Measurements from ENCODE around the gene NPFFR1. TPM values are rescaled to one million over a fixed set of nuclear protein-coding genes. Genes with fewer than 3 reads are reported as not detected.
A peak's percentile ranks its signal among the peaks of the same experiment; 100 is the strongest.
"Not testable (repeated sequence)": the region's sequence is repeated elsewhere in the genome, so short reads cannot be mapped to it uniquely, and the experiment has no call there.

Gene NPFFR1
- total RNA-seq, 1 donor from 2014 or later, result not detected

DNA sequence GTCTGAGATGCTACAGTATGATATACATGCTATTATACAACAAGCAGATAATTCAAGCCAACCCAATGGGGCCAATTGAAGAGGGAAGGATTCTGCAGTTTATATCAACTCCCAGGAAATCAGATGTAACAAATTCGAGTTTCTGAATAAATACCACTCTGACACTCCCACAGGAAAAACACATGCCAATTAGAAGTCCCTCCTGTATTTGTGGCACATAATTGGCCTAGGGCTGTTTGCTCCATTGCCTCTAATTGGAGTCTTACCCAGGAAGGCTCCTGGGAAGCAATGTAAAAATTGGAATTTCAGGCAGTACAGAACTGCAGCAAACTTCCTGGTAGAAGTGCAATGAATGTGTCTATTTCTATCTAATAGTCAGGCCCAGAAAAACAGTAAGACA lies 55.3 kb downstream of the NPFFR1 start:
- H3K4me1 Mint-ChIP-seq (ENCODE audit: low read depth), result peaks cover 30% of the 10 kb centered on the region

GRCh38 chr10:70227548-70228320 lies 56.1 kb downstream of the NPFFR1 start:
- Mint-ChIP-seq H3K36me3 (ENCODE audit: low read depth) (peaks cover 7% of the 10 kb centered on the region), H3K4me1 (ENCODE audit: low read depth) (peaks cover 31% of the 10 kb centered on the region), H3K4me3 (ENCODE audit: unreplicated experiment) (no peak overlapping the region), H3K9me3 (ENCODE audit: low read depth) (no peaks in the 10 kb centered on the region), H3K27me3 (ENCODE audit: low read depth) (no peaks in the 10 kb centered on the region), H3K27ac (ENCODE audit: unreplicated experiment) (peak overlapping the region; percentile 32)
- no peak for DNase-seq (ENCODE audit: low spot score)
- no peak for TF ChIP-seq CTCF (IDR thresholded peaks at IDR 0.05)

More for the DNA sequence above, 55.3 kb downstream of the NPFFR1 start:
- no peak overlapping the region for H3K27ac Mint-ChIP-seq (ENCODE audit: unreplicated experiment)
- H3K9me3 Mint-ChIP-seq (ENCODE audit: low read depth), result no peaks in the 10 kb centered on the region
- no peak overlapping the region for H3K4me3 Mint-ChIP-seq (ENCODE audit: unreplicated experiment)
- peaks cover 7% of the 10 kb centered on the region for H3K36me3 Mint-ChIP-seq (ENCODE audit: low read depth)
- no peaks in the 10 kb centered on the region for H3K27me3 Mint-ChIP-seq (ENCODE audit: low read depth)
- no peak for TF ChIP-seq CTCF (IDR thresholded peaks at IDR 0.05)
- no peak for DNase-seq (ENCODE audit: low spot score)

DNA sequence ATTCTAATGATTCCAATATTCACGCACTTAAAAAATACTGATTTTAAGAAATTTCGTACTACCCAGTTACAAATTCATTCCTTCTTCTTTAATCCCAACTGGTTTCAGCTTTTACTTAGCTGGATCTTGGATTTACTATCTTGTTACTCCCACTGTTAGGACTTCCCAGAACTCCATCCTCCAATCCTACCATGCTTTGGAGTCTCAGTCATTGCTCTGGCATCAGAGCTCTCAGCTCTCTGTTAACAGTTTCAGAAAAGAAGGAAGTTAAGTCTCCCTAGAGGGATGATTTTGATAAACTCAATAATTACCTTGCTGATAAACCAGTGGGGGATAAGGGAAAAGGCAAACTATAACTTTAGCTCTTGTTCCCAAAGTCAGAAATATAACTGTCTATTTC lies 60.1 kb downstream of the NPFFR1 start:
- Mint-ChIP-seq H3K4me1 (ENCODE audit: low read depth) (peaks cover 23% of the 10 kb centered on the region), H3K27ac (ENCODE audit: unreplicated experiment) (no peak overlapping the region), H3K27me3 (ENCODE audit: low read depth) (no peaks in the 10 kb centered on the region), H3K9me3 (ENCODE audit: low read depth) (no peaks in the 10 kb centered on the region), H3K36me3 (ENCODE audit: low read depth) (peaks cover 2% of the 10 kb centered on the region), H3K4me3 (ENCODE audit: unreplicated experiment) (no peak overlapping the region)
- DNase-seq (ENCODE audit: low spot score), result no peak
- no peak for TF ChIP-seq CTCF (IDR thresholded peaks at IDR 0.05)

GRCh38 chr10:70222811-70223447 lies 60.9 kb downstream of the NPFFR1 start:
- not testable (repeated sequence) for H3K27ac Mint-ChIP-seq (ENCODE audit: unreplicated experiment); H3K4me3 Mint-ChIP-seq (ENCODE audit: unreplicated experiment); H3K27me3 Mint-ChIP-seq (ENCODE audit: low read depth); H3K36me3 Mint-ChIP-seq (ENCODE audit: low read depth); DNase-seq (ENCODE audit: low spot score); H3K9me3 Mint-ChIP-seq (ENCODE audit: low read depth)
- H3K4me1 Mint-ChIP-seq (ENCODE audit: low read depth), result peaks cover 16% of the 10 kb centered on the region

GRCh38 chr10:70222340-70222794 lies 61.4 kb downstream of the NPFFR1 start:
- no peak overlapping the region for H3K4me3 Mint-ChIP-seq (ENCODE audit: unreplicated experiment)
- H3K4me1 Mint-ChIP-seq (ENCODE audit: low read depth), result peaks cover 12% of the 10 kb centered on the region
- H3K9me3 Mint-ChIP-seq (ENCODE audit: low read depth), result no peaks in the 10 kb centered on the region
- H3K36me3 Mint-ChIP-seq (ENCODE audit: low read depth), result peaks cover 5% of the 10 kb centered on the region
- H3K27ac Mint-ChIP-seq (ENCODE audit: unreplicated experiment), result no peak overlapping the region
- no peak for DNase-seq (ENCODE audit: low spot score)
- no peaks in the 10 kb centered on the region for H3K27me3 Mint-ChIP-seq (ENCODE audit: low read depth)
- TF ChIP-seq CTCF (IDR thresholded peaks at IDR 0.05), result no peak
